Hepatocyte (in vitro differentiated cells): Measurements from ENCODE around the gene TCEA3. TPM values are rescaled to one million over a fixed set of nuclear protein-coding genes. Genes with fewer than 3 reads are reported as not detected.

Experiments used
- DNase-seq: peaks from one replicate; pipeline ENCODE4 v3.0.0-alpha.2; 2016; ENCODE audit warnings: low spot score
- H2AFZ ChIP-seq: fragments of 200-600 bp; sonication (generic); 2 replicates; pipeline ENCODE4 v1.6.0; 2016; ENCODE audit warnings: antibody characterized with exemption, mild to moderate bottlenecking
- H3K27ac ChIP-seq: fragments of 200-600 bp; sonication (generic); 2 replicates; pipeline ENCODE4 v1.5.1; 2016; ENCODE audit warnings: mild to moderate bottlenecking
- H3K27me3 ChIP-seq: fragments of 200-600 bp; sonication (generic); 2 replicates; pipeline ENCODE4 v1.6.1; 2016
- H3K36me3 ChIP-seq: fragments of 200-600 bp; sonication (generic); replicated peaks from 2 replicates; pipeline ENCODE4 v1.5.1; 2016; ENCODE audit warnings: low read depth; ENCODE audit not compliant: insufficient read depth
- H3K4me1 ChIP-seq: fragments of 200-600 bp; sonication (generic); 2 replicates; pipeline ENCODE4 v1.5.1; 2016; ENCODE audit warnings: mild to moderate bottlenecking, moderate library complexity; ENCODE audit not compliant: insufficient read depth
- H3K4me2 ChIP-seq: fragments of 200-600 bp; sonication (generic); 2 replicates; pipeline ENCODE4 v1.6.0; 2016
- H3K4me3 ChIP-seq: fragments of 200-600 bp; sonication (generic); 2 replicates; pipeline ENCODE4 v1.5.1; 2016; ENCODE audit warnings: mild to moderate bottlenecking
- H3K79me2 ChIP-seq: fragments of 200-600 bp; sonication (generic); 2 replicates; pipeline ENCODE4 v1.6.0; 2017; ENCODE audit warnings: mild to moderate bottlenecking
- H3K9me2 ChIP-seq: fragments of 200-600 bp; sonication (generic); replicated peaks from 2 replicates; pipeline ENCODE4 v1.6.0; 2017; ENCODE audit warnings: mild to moderate bottlenecking; ENCODE audit not compliant: insufficient read depth
- H3K9me3 ChIP-seq: fragments of 200-600 bp; sonication (generic); 2 replicates; pipeline ENCODE4 v1.5.1; 2016; ENCODE audit warnings: low read depth, mild to moderate bottlenecking
- H4K20me1 ChIP-seq: fragments of 200-600 bp; sonication (generic); 2 replicates; pipeline ENCODE4 v1.6.0; 2016; ENCODE audit warnings: mild to moderate bottlenecking; ENCODE audit not compliant: insufficient read depth, poor library complexity, severe bottlenecking
- EZH2 ChIP-seq: fragments of 200-600 bp; sonication (generic); IDR thresholded peaks from 2 replicates; pipeline ENCODE4 v1.6.1; 2016; ENCODE audit warnings: antibody characterized with exemption, mild to moderate bottlenecking, borderline replicate concordance
- EZH2phosphoT487 ChIP-seq: fragments of 200-600 bp; sonication (generic); IDR thresholded peaks from one replicate; pipeline ENCODE4 v1.6.1; 2018; ENCODE audit warnings: antibody characterized with exemption, mild to moderate bottlenecking, low read depth, moderate library complexity; ENCODE audit not compliant: unreplicated experiment, severe bottlenecking
- WGBS: methylation state at CpG from one replicate; pipeline ENCODE4 v1.1.6; 2016; ENCODE audit warnings: low lambda C conversion rate; ENCODE audit errors: missing lambda C conversion rate; 5-methylcytosine and 5-hydroxymethylcytosine counted together
- polyA plus RNA-seq: library from polyadenylated mRNA; unstranded; fragments of >200 nt; fragmentation: Nextera tagmentation; extraction: Ambion mirVana; gene quantifications from 2 replicates; pipeline ENCODE4 v1.2.1, GENCODE V29; 2016
- total RNA-seq: library from RNA; depleted of rRNA; stranded (reverse); fragments of >200 nt; gene quantifications from 2 replicates; pipeline ENCODE4 v1.2.3, GENCODE V29; 2014
- TF ChIP-seq, protein P1 (sequence below): fragments of 200-600 bp; sonication (generic); IDR thresholded peaks from 2 replicates; pipeline ENCODE4 v1.5.1; 2016; ENCODE audit warnings: antibody characterized with exemption, mild to moderate bottlenecking; ENCODE audit not compliant: poor library complexity

Gene TCEA3
- total and polyA plus RNA-seq, 2 experiments from 2014 or later, result 30.2 to 31.2 TPM

DNA sequence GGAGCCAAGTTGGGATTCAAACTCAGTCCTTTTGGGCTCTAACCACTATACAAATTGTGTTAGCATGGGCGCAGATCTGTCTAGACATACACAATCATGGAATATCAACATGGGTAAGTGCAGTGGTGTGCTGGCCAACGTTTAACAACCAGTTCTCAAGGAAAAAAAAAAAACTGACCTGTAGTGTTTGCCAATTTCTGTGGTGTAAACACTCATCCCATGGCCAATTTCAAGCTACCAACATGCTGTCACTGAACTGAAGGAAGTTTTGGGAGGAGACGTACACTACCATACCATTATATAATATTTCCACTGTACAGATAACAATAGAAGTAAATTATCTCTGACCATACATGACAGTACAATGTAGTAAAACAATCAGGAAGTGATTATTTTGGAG lies 3.2 kb downstream of the TCEA3 start:
- Histone ChIP-seq H3K36me3 (no peaks in the 10 kb centered on the region), H3K9me2 (no peaks in the 10 kb centered on the region), H3K4me1 (peaks cover 52% of the 10 kb centered on the region), H3K27ac (peak overlapping the region; percentile 82), H2AFZ (no peak overlapping the region), H3K27me3 (no peaks in the 10 kb centered on the region), H4K20me1 (no peaks in the 10 kb centered on the region), H3K9me3 (no peaks in the 10 kb centered on the region), H3K4me3 (no peak overlapping the region), H3K4me2 (peak overlapping the region; percentile 8), H3K79me2 (peaks cover 22% of the 10 kb centered on the region)
- TF ChIP-seq, protein P1, sequence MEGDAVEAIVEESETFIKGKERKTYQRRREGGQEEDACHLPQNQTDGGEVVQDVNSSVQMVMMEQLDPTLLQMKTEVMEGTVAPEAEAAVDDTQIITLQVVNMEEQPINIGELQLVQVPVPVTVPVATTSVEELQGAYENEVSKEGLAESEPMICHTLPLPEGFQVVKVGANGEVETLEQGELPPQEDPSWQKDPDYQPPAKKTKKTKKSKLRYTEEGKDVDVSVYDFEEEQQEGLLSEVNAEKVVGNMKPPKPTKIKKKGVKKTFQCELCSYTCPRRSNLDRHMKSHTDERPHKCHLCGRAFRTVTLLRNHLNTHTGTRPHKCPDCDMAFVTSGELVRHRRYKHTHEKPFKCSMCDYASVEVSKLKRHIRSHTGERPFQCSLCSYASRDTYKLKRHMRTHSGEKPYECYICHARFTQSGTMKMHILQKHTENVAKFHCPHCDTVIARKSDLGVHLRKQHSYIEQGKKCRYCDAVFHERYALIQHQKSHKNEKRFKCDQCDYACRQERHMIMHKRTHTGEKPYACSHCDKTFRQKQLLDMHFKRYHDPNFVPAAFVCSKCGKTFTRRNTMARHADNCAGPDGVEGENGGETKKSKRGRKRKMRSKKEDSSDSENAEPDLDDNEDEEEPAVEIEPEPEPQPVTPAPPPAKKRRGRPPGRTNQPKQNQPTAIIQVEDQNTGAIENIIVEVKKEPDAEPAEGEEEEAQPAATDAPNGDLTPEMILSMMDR, result no peak
- TF ChIP-seq EZH2phosphoT487, result no peak
- TF ChIP-seq EZH2, result no peak
- 74% methylated on average over 3 of the region's 3 CpGs for WGBS
- DNase-seq, result no peak

DNA sequence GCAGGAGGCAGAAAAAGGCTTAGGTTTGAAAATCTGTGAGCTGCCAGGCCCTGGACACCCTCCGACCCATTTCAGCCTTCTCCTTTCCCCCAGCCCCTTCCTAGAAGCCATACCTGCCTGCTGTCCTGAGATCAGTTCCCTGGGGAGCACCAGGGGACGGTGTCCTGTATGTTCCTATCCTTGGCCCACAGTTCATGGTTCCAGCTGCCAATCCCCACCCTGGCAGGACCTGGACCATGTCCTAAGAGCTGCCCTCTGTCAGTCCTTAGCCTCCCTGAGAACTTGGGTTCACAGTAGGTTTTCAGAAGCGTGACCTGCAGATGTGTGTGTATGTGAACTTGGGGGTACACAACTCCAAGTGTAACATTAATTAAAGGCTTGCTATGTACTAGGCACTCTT lies 3.8 kb downstream of the TCEA3 start:
- H3K4me3 ChIP-seq, result no peak overlapping the region
- no peak for DNase-seq
- H3K79me2 ChIP-seq, result peaks cover 22% of the 10 kb centered on the region
- H3K4me1 ChIP-seq, result peaks cover 52% of the 10 kb centered on the region
- 95% methylated on average over 3 of the region's 3 CpGs for WGBS
- H3K27ac ChIP-seq, result peak overlapping the region; percentile 82
- TF ChIP-seq EZH2phosphoT487 (no peak), EZH2 (no peak)
- TF ChIP-seq, protein P1, result no peak
- H4K20me1 ChIP-seq, result no peaks in the 10 kb centered on the region
- H3K9me3 ChIP-seq, result no peaks in the 10 kb centered on the region
- H3K4me2 ChIP-seq, result no peak overlapping the region
- H3K27me3 ChIP-seq, result no peaks in the 10 kb centered on the region
- no peaks in the 10 kb centered on the region for H3K9me2 ChIP-seq
- H3K36me3 ChIP-seq, result no peaks in the 10 kb centered on the region
- no peak overlapping the region for H2AFZ ChIP-seq

DNA sequence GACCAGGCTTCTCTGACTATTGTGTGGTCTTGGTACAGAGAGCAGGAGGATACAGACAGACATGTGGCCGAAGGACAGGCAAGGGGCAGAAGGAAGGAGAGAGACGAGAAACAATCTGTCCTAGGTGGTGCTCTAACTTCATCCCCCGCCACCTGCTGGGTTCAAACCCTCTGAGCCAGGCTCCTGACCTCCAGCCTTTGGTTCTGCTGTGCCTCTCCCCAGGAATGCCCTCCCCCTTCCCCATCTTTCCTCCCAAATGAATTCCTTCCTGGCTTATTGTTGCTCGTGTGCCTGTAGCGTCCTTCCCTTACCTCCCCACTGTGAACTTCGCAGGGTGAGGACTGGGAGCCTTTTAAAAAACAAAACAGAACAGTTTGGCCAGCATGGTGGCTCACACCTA lies 5.4 kb downstream of the TCEA3 start:
- Histone ChIP-seq H3K36me3 (no peaks in the 10 kb centered on the region), H2AFZ (no peak overlapping the region), H3K4me1 (peaks cover 44% of the 10 kb centered on the region), H3K79me2 (peaks cover 22% of the 10 kb centered on the region), H3K27ac (no peak overlapping the region), H4K20me1 (no peaks in the 10 kb centered on the region), H3K9me3 (no peaks in the 10 kb centered on the region), H3K4me3 (no peak overlapping the region), H3K4me2 (no peak overlapping the region), H3K9me2 (no peaks in the 10 kb centered on the region), H3K27me3 (no peaks in the 10 kb centered on the region)
- DNase-seq, result no peak
- WGBS, result 61% methylated on average over 6 of the region's 6 CpGs
- TF ChIP-seq, protein P1, result no peak
- no peak for TF ChIP-seq EZH2
- no peak for TF ChIP-seq EZH2phosphoT487

DNA sequence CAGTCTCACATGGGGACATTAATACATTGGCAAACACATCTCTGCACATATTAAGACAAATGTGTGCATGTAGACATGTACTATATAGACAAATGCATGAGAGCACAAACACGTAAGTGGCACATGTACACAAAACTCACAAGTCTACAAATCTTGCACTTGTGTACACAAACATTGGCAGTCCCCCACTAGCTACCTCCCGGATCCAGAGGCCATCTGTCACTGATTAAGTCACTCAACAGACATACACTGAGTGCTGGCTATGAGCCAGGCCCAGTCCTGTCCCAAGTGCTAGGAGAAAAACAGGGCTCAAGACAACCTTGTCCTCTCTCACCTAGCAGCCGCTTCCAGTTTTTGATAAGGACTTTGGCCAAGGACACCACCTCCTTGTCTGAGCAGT lies 7.0 kb downstream of the TCEA3 start:
- Histone ChIP-seq H3K9me2 (no peaks in the 10 kb centered on the region), H3K36me3 (no peaks in the 10 kb centered on the region), H4K20me1 (no peaks in the 10 kb centered on the region), H3K9me3 (no peaks in the 10 kb centered on the region), H2AFZ (no peak overlapping the region), H3K27me3 (no peaks in the 10 kb centered on the region), H3K27ac (no peak overlapping the region), H3K79me2 (peaks cover 22% of the 10 kb centered on the region), H3K4me2 (peak overlapping the region; percentile 15), H3K4me3 (no peak overlapping the region), H3K4me1 (peaks cover 28% of the 10 kb centered on the region)
- 25% methylated on average over 3 of the region's 3 CpGs for WGBS
- peak; percentile 62 for DNase-seq
- TF ChIP-seq, protein P1, result no peak
